HL-60/S4 (cell line): ENCODE measurements around the gene ALK.

Source experiments
- in situ Hi-C: fragments of 300-500 bp; cut with MboI; formaldehyde crosslinking; loops from 2 replicates; pipeline ENCODE4 v1.14.3; 2022; ENCODE audit warnings: low sequenced_read_pairs

The ALK gene

DNA sequence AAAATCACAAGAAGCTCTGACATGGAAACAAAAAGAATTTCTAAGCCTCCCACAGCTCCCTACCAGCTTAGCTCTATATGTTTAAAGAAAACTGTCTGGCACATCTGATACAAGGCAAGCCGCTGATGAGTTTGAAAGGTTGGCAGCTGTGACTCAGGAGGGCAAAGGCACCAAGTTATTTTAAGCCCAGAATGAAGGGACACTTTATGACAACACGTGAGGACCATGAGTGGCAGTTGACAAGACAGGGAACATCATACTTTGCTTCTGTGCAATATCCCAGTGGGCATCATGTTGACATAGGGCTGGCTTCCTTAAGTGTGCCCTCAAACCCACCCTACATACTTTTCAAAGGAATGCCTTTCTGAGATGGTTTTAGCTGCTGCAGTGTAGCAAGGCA, 533.3 kb downstream of the ALK start:
- in situ Hi-C loops, result no loop called here

DNA sequence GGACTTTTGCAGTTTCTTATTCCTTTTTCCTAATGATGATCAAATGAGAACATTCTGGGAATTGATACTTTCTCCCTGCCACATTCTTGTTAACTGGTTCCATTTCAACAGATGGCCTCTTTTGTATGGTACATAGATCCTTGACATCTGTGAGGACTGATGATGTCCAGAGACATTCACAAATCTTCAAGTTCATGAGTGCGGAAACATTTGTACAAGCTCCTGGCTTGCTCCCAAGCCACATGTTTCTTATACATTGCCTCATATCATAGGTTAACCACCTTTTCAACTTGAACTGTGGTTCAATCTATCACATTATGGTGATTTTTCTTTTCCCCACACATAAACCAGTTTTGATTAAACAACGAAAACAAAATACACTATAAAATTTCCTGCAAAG, 538.9 kb downstream of the ALK start:
- in situ Hi-C loops, result no loop called here

- in situ Hi-C loops, result no loop called here
Observed at GRCh38 chr2:29377788-29378187, 543.6 kb downstream of the ALK start.

DNA sequence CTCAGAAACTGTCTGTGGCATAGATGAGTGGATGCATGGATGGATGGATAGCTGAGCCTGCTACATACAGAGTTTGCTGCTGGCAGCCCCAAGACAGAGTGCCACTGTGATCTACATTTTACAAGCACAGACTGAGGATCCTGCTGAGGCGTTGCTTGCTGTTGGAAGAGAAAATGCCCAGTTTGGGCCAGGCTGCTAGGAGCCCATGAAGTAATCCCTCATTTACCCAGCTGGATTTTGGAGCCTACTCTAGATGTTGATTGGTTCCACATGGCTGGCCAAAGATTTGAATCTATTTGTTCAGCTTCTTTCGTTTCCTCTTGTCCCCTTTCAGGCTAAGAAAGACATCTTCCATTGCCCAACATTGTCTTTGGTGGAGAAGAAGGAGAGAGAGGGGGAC, 544.8 kb downstream of the ALK start:
- in situ Hi-C loops, result no loop called here

DNA sequence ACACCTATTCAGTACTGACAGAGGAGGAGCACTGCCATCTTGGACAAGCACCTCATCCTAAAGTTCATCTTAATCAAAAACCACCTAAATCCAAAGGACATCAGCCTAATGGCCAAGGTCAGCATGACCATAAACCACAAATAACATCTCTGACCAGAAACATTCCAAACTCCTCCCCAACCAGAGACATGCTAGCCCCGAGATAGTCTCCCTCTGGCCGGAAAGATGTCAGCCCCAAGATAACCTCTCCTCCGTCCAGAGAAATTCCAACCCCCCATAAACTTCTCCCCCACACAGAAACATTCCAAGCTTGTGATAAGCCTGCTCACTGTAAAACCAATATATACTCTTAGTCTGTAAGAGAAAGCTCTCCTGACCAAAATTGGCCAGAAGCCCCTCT, 545.5 kb downstream of the ALK start:
- in situ Hi-C loops, result no loop called here

GRCh38 chr2:29374823-29375222, 546.6 kb downstream of the ALK start:
- in situ Hi-C loops, result no loop called here

DNA sequence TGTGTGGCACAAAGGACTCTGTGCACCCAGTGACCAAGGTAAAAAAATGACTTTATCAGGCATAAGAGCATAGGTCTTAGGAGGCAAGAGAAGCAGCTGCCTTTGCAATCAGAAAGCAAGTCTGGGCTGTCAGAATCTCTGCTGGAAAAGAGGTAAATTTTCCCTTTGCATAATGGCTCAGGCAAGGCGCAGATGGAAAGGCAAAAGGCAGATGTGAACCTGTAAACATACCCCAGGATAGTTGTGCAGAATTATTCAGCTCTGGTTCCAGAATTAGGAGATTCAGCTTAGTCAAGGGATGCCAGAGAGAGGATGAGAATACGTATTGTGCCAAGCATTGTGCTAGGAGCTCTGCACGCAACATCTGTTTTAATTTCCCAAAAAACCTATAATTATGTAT, 547.5 kb downstream of the ALK start:
- in situ Hi-C loops, result no loop called here

DNA sequence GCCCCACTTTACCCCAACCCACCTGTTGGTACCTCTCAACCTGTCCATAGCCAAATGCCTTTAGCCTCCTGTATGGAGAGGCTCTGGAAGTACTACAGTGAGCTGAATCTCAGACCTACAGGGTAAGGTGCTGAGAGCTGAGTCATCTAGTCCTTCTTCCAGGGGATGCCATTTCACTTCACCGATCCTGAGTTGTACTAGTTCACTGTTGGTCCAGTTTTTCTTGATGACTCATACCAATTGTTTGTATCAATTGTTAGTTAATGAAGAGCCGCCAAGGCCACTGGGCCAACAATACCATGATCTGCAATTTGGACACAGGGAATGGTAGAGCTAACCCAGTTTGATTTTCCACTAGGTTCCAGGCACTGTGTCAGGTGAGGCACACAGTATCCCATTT, 549.2 kb downstream of the ALK start:
- in situ Hi-C loops, result no loop called here

DNA sequence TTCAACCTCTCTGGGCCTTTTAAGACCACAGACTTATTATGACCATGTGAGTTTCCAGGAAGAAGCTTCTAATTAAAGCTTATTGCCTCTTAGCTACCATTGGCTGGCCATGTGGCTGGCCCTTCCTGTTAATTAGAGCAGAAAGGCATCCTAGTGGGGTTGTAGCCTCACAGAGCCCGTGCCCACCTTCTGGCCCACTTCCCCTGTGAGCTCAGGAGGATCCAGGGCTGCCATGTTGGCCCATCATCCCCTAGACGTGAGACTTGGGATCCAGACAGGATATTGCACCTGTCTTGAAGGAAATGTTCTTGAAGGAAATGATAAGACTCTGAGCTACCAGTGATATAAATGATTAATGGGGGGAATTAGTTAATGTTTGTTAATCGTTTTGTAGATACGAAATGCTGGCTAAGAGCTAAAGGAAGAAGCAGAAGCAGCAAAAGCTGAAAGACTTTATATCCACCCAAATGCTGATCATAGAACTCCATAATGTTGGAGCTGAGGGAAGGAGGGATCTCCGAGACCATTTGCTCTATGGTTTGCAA, 550.7 kb downstream of the ALK start:
- in situ Hi-C loops, result no loop called here

GRCh38 chr2:29370173-29370572, 551.2 kb downstream of the ALK start:
- in situ Hi-C loops, result no loop called here

DNA sequence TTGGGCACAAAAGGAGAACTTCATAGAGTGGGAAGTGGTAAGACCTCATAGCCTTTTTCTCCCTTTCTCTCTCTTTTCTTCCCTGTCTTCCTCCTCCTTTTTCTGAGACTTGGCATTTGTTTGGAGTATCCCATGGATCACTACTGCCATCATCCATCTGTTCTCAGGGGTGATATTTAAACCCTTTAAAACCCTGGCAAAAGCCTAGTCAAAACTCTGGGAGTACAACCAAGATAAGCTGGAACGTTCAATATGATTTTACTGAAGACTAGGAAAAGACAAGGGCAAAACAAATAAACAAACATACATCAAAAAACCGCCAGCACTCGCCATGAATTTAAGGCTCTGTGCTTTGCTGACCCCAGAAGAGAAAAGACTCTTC, 552.7 kb downstream of the ALK start:
- in situ Hi-C loops, result no loop called here

DNA sequence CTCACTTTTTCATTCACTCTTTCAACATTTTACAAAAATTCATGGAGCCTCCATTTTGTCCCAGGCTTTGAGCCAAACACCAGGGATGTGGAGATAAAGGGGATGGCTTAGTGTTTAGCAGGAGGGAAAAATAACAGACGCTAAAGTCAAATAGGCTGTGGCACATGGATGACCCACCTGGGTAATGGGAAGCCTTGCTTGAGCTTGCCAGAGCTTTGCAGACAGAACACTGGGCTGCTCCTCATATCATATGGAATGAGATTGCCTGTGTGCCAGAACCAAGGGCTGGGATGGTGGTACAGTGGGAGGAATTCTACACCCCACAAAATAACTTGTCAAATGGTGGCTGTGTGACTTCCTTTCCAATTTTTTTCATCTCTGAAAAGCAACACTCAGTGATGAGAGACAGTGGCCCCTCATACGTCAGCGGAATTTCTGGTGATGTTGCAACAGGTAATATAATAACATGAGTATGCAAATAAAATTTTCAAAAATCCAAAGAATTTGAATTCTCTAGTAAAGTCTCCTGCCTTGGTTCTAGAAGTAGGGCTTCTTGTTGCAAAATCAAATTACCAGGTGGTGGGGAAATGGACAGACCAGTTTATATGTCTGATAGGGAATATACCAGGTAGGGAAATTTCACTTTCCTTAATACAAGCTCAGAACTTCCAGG, 553.3 kb downstream of the ALK start:
- in situ Hi-C loops, result no loop called here

DNA sequence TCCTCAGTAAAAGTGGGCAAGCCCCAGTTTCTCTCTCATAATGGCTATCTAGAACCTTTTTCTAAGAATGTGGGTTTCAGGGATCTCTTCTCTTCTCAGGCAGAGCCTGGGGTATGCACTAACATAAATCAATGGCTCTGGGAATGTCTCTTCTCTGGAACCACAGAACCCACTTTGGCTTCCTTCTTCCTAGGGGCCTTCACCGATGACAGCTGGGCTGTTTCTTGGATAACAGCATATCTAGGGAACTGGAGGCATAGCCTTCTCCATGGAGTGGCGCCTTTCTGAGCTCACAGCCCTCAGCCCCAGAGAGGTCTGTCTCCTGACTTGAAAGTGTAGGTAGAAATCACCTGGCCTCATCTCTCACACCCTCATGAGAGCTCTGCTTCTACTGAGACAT, 558.3 kb downstream of the ALK start:
- in situ Hi-C loops, result no loop called here

GRCh38 chr2:29361231-29361630, 560.2 kb downstream of the ALK start:
- in situ Hi-C loops, result no loop called here

- in situ Hi-C loops, result no loop called here
Observed at GRCh38 chr2:29360016-29360784, 561.2 kb downstream of the ALK start.

DNA sequence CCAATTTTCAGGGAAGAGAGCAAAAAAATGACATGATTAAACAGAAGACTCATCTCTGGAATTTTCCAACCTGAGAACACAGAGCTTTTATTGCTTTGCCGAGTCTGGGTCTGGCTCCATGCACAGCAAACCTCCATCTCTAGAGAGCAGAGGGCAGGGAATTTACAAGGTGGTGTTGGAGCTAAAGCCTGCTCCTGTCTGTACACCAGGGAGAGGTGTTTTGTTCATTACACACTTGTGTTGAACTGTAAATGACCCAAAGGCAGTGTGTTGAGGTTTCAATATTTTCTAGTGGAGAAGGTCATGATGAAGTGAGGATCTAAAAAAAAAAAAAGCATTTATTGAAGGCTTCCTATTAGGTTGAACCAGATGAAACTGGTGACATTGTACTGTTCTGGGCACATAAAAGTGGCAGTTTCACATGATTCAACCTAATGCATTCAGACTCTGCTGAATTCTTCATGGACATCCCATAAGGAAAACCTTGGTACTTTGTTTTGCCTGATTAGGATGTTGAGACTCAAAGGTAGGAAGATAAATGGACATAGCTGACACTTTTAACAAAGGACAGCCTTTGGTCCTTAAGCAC, 567.9 kb downstream of the ALK start:
- in situ Hi-C loops, result no loop called here

DNA sequence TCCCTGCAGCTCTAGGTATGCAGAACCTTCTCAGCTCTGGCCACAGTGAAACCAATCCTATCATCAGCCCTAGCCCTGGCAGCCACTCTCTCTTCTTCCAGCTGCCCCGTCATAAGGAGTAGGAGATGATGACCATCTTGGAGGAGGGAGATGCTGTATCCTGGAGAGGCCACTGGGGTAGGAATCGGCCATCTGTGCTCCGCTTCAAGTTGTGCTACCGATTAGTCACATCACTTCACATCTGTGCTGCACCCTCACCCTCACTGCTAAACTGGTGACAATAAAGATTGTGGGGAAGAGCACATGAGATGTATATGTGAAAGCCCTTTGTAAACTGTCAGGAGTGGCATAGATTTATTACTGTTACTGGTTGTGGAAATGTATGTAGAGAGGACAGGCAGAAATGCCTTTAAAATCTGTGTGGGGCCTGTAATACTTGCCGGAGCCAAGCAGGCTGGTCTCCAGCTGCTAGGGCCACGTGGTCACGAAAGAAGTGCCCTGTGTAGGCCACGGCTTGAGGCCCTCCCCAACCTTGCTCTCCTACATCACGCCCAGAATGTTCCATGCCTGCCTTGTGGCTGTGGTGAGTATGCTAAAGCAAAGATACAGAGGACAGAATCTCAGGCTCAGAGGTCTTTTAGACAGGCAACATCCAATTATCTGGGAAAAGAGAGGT, 569.3 kb downstream of the ALK start:
- in situ Hi-C loops, result no loop called here

- in situ Hi-C loops, result no loop called here
Observed at GRCh38 chr2:29351248-29351647, 570.1 kb downstream of the ALK start.

- in situ Hi-C loops, result no loop called here
Observed at GRCh38 chr2:29349316-29350030, 571.9 kb downstream of the ALK start.

DNA sequence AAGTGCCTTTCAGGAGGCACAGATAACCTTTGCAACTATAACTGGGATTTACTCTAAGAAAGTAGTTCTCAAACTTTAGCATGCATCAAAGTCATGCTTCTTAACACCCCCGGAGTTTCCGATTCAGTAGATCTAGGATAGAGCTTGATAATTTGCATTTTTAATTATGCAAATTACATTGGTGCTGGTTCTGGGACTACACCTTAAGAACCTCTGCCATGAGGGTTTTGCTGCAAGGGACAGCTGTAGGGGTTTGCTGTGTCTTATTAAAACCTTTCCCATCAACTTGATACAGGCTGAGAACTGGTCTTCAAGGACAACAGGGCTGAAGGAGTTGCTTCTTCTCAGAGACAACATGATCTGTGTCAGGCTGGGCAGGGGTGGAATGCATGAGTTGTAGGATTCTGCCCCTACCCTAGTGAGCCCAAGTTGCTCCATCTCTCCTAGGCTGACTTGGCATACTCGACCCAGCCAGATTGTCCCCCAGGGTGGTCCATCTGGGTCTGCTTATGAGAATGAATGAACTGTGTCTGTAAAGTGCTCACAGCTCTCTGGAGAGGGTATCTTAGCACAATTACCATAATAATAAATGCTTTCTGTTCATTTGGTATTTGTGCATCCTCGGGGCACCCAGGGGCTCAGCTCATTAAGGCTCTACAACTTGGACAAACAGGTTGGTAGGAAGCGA, 573.5 kb downstream of the ALK start:
- in situ Hi-C loops, result no loop called here
